LoVo (cell line): ENCODE results near the gene PRSS57.
"Not testable (repeated sequence)": the region's sequence is repeated elsewhere in the genome, so short reads cannot be mapped to it uniquely, and the experiment has no call there.

ENCODE experiments used
- DNase-seq: peaks from one replicate; pipeline ENCODE4 v3.0.0-alpha.2; 2016; ENCODE audit warnings: low spot score

Gene PRSS57

GRCh38 chr19:695352-695949, at the start of gene PRSS57:
Gene PRSS57, minus strand, starts transcription at chr19:695452. Its CDS starts 22 bp downstream, at chr19:695430.
- DNase-seq, result no peak

GRCh38 chr19:743168-743687, 48.0 kb upstream of the PRSS57 start:
- no peak for DNase-seq

DNA sequence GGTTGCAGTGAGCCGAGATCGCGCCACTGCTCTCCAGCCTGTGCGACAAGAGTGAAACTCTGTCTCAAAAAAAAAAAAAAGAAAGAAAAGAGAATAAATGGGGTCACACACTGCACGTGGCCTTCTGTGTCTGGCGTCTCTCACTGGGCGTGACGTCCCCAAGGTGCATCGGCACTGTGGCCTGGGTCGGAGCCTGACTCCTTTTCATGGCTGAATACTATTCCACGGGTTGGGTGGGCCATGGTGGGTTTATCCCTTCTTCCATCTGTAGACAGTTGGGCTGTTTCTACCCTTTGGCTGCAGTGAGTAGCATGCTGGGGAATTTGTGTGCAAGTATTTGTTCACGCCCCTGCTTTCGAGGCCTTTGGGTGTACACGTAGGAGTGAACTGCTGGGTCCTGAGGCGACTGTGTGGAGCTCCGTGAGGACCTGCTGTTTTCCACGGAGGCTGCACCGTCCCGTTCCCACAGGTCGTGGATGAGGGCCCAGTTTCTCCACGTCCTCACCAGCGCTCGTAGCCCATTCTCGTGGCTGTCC, 47.4 kb upstream of the PRSS57 start:
- DNase-seq, result no peak

DNA sequence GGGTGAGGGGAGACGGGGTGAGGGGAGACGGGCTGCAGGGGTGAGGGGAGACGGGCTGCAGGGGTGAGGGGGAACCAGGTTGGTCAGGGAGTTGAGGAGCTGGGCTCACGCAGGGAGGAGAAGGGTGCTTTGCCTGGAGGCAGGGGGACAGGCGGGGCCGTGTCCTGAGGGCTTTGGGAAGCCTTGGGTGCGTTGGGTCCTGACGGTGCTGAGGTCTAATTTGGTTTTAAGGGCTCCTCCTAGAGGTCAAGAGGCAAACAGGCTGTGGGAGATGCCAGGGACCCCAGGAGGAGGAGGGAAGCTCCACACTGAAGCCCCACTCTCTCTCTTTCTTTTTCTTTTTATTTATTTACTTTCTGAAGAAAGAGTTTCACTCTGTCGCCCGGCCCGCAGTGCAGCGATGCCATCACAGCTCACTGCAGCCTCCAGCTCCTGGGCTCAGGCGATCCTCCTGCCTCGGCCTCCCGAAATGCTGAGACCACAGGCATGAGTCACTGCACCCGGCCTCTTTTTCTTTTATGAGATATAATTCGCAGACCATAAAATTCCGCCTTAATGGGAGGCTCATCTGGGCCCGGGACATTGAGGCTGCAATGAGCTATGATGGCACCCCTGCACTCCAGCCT, 46.4 kb upstream of the PRSS57 start:
- no peak for DNase-seq

DNA sequence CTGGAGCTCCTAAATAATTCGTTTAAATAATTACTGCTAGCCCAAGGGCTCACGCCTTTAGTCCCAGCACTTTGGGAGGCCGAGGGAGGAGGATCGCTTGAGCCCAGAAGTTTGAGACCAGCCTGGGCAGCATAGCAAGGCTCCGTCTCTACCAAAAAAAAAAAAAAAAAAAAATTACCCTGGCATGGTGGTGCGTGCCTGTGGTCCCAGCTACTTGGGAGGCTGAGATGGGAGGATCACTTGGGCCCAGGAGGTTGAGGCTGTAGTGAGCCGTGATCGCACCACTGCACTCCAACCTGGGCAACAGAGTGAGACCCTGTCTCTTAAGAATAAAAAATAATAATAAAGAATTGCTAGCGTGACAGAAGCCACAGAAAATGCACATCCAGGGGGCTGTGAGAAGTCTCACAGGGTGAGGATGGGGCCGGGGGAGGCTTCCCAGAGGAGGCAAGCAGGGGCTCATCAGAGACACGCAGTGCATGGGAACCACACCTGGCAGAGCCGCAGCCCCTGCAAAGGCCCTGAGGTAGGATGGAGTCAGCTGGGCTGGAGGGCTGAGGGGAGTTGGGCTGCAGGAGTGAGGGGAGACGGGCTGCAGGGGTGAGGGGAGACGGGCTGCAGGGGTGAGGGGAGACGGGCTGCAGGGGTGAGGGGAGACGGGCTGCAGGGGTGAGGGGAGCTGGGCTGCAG, 45.7 kb upstream of the PRSS57 start:
- not testable (repeated sequence) for DNase-seq

GRCh38 chr19:739998-740715, 44.9 kb upstream of the PRSS57 start:
- DNase-seq, result no peak

DNA sequence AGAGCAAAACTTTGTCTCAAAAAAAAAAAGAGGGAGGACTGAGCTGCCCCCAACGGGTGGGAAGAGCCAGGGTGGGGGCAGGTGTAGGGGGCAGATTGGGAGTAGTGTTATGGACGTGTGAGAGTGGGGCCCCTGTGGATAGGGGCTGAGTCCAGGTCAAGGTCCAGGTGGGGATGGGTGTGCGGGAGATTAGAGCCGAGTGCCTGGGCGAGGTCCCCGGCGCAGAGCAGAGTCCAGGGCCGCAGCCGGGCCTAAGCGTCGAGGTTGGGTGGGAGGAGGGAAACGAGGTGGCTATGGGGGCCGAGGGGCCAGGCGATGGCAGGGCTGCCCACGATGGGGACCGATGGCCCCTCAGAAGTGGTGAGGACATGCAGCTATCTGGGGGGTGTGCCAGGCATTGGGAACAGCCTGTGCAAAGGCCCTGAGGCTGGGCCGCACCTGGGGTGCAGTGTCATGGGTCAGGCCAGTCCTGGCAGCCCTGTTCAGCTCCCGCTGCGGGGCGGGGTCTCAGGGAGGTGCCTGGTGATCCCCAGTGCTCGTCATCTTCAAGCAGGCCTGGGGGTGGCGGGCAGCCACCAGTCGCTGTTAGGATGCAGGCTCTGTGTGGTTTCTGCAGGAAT, 43.4 kb upstream of the PRSS57 start:
- DNase-seq, result peak; percentile 21

DNA sequence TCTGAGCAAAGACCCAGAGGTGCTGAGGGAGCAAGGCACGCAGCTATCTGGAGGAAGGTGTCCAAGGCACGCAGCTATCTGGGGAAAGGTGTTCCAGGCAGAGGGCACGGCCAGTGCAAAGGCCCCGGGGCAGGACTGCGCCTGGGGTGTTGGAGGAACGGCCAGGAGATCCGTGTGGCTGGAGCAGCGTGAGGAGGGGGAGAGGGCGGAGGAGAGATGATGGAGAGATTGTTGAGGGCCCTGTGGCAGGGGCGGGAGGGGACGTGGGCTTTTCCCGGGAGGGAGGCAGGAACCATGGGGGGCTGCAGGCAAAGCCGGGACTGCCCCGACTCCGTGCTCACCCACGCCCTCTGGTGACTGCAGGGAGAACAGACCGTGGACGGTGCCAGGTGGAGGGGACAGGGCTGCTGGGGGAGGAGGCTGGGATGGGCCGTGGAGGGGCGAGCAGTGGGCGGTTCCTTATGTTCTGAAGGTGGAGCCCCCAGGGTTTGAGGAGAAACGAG, 42.4 kb upstream of the PRSS57 start:
- DNase-seq, result peak; percentile 38

DNA sequence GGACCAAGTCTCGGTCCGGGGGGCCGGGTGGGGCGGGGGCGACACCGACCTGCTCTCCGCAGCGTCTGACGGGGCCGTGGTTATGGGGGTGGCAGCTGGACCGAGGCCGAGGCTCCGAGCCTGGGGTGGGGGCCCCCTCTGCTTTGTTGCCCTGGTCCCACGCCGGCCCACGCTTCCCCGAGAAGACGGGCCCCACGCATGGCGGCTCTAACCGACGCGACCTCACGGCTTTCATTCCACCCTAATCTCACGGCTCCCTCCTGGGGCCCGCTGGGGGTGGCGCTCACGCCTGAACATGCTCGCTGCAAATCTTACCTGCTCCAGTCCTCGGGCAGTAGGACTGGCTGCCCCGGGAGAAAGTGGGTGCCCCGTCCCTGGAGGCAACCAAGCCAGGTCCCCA, 40.9 kb upstream of the PRSS57 start:
- DNase-seq, result no peak

DNA sequence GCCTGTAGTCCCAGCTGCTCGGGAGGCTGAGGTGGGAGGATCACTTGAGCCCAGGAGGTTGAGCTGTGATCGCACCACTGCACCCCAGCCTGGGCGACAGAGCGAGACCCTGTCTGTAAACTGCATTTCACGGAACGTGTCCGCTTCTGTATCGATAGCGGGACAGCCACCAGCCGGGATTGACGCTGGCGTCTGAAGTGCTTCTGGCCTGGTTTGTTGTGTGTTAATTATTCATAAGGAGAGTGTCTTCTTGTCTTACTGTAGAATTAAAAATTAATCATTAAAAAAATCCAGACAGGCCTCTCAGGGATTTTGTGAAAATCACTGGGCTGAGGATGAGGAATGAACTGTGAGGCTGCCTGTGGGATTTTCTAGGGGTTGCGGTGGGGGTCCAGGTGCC, 39.5 kb upstream of the PRSS57 start:
- no peak for DNase-seq

DNA sequence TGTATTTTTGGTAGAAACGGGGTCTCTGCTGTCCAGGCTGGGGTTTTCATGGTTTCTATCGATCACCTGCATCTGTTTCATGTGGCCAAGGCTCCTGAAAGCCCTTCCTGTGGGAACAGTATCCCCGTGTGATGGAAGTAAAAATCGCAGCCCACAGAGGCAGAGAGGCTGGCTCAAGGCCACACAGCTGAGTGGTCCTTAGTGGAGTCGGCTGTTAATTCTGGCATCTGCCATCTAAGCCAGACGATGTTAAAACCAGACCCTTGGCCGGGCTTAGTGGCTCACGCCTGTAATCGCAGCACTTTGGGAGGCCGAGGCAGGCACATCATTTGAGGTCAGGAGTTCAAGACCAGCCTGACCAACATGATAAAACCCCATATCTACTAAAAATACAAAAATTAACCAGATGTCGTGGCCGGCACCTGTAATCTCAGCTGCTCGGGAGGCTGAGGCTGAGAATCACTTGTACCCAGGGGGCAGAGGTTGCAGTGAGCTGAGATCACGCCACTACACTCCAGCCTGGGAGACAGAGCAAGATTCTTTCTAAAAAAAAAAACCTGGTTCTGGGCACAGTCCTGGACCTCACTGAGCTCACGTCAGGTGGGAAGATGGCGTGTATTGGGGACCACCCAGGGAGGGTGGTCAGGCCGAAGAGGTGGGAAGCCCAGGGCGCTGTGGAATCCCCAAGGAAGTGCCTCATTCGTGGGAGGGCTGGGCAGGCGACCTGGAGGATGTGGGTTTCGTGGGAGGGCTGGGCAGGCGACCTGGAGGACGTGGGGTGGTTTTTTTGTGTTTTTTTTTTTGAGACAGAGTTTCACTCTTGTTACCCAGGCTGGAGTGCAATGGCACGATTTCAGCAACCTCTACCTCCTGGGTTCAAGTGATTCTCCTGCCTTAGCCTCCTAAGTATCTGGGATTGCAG, 37.2 kb upstream of the PRSS57 start:
- DNase-seq, result no peak

DNA sequence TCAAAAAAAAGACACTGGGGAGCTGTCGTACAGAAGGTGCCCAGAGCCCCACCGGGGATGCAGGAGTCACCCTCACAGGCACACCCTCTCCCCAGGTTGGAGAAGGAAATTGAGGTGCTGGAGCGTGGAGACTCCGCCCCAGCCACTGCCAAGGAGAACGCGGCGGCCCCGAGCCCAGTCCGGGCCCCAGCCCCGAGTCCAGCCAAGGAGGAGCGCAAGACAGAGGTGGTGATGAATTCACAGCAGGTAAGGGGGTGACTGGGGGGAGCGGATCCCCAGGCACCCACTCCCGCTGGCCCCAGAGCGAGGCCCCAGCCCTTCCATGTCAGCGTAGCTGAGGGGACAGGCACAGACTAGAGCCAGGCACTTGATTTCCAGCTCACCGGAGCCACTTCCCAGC, 35.7 kb upstream of the PRSS57 start:
- no peak for DNase-seq

DNA sequence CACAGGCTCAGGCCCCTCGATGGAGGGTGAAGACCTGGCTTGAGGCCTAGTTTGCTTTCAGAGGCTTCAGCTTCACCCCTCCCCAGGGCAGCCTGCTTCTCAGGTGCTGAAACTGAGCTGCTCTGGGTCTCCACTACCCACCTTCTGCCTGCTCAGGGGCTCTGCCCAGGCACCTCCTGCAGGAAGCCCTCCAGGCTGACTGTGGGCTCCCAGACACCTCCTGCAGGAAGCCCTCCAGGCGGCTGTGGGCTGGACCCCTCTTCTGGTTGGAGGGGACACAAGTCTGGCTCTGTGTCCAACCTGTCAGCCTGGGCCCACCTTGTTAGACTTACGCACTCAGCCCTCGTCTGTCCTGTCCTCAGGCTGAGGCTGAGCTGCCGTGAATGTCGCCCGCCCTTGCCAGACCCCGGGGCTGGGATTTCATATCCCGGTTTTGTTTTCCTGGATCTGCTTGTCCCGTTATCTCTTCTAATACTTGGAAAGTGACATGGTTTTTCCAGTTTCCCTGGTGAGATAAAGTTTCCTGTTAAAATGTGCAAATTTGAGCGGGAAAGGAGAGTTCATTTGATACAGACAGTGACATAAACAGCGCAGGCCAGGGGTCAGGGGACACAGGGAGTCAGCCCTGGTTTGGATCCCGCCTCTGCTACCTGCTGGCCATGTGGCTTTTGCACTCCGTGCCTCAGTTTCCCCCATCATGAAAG, 34.9 kb upstream of the PRSS57 start:
- no peak for DNase-seq

DNA sequence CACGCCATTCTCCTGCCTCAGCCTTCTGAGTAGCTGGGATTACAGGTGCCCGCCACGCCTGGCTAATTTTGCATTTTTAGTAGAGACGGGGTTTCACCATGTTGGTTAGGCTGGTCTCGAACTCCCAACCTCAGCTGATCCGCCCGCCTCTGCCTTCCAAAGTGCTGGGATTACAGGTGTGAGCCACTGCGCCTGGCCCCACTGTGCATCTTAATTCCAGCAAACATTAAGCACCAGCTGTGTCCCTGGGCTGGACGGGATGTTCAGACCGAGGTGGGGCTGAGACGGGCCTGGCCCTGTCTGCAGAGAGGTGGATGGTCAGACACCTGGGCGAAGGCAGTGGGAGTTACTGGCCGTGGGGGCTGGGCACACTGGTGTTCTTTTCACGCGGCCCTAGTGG, 34.3 kb upstream of the PRSS57 start:
- not testable (repeated sequence) for DNase-seq

GRCh38 chr19:728011-728410, 32.8 kb upstream of the PRSS57 start:
- DNase-seq, result no peak

- no peak for DNase-seq
These were observed 32.0 kb upstream of the PRSS57 start for GRCh38 chr19:726993-727956.

DNA sequence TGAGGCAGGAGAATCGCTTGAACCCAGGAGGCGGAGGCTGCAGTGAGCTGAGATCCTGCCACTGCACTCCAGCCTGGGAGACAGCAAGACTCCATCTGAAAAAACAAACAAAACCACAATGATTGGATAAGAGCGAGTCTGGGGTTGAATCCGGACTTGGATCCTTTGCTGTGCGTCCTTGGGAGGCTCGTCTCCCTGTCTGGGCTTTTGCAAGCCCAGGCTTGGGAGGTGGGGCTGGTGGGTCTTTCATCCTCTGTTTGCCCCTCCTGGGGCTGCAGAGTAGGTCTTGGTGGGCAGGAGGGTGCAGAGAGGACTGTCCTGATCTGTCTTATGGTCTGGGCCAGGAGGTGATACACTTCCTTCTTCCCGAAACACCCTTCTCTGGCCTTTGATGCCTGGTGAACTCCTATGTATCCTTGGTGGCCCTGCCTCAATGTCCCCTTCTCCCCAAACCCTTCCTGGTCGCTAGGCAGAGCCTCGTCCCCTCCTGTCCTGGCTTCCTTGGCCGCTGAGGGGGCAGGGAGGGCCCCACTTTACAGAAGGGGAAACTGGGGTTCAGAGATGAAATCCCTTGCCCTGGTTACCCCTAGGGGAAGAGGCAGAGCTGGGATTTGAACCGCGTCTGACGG, 30.3 kb upstream of the PRSS57 start:
- no peak for DNase-seq

GRCh38 chr19:723714-724113, 28.5 kb upstream of the PRSS57 start:
- no peak for DNase-seq
